T-helper 2 cell treated with Interferon-gamma antibody and Interleukin-4, amounts not matched to agents 100 ng/mL and 5 ng/mL, for 36 hours (primary cell): ENCODE results near the gene CHPT1. TPM values are rescaled to one million over a fixed set of nuclear protein-coding genes. Genes with fewer than 3 reads are reported as not detected.
"Not testable (repeated sequence)": the region's sequence is repeated elsewhere in the genome, so short reads cannot be mapped to it uniquely, and the experiment has no call there.

Experiments used
- intact Hi-C: fragments of 100-400 bp; cut with micrococcal nuclease; formaldehyde crosslinking; loops from one replicate; pipeline ENCODE4 v1.15.1; 2023
- total RNA-seq: library from RNA; stranded (reverse); gene quantifications from 2 replicates; pipeline ENCODE4 v1.2.3, GENCODE V29; 2022

CHPT1 gene
- total RNA-seq, 1 donor from 2014 or later = 12.6 TPM

- intact Hi-C loops = not testable (repeated sequence)
These were observed 15.8 kb upstream of the CHPT1 start for GRCh38 chr12:101681627-101682026.

GRCh38 chr12:101685092-101685491, 12.3 kb upstream of the CHPT1 start:
- intact Hi-C loops = no loop called here

- intact Hi-C loops = no loop called here
These were observed 11.3 kb upstream of the CHPT1 start for GRCh38 chr12:101686176-101686575.

- intact Hi-C loops = no loop called here
These were observed 6.8 kb upstream of the CHPT1 start for GRCh38 chr12:101690544-101691098.

- intact Hi-C loops = no loop called here
These were observed 5.8 kb upstream of the CHPT1 start for GRCh38 chr12:101691503-101692096.

GRCh38 chr12:101694297-101694848, 3.1 kb upstream of the CHPT1 start:
- intact Hi-C loops = no loop called here

GRCh38 chr12:101694986-101695385, 2.5 kb upstream of the CHPT1 start:
- intact Hi-C loops = no loop called here

- intact Hi-C loops = loop anchor here (2.0 kb wide), 3 partner anchors 25 to 289 kb away; partner anchors contain the start of genes ARL1 and GNPTAB
These were observed 1.7 kb upstream of the CHPT1 start for GRCh38 chr12:101695706-101696105.

- intact Hi-C loops = loop anchor here (2.0 kb wide), 3 partner anchors 26 to 290 kb away; partner anchors contain the start of genes ARL1 and GNPTAB
These were observed 916 bp upstream of the CHPT1 start for GRCh38 chr12:101696251-101697196.

- intact Hi-C loops = loop anchor here (2.0 kb wide), 3 partner anchors 27 to 291 kb away; partner anchors contain the start of genes ARL1 and GNPTAB
These were observed 725 bp downstream of the CHPT1 start for GRCh38 chr12:101697930-101698799.

GRCh38 chr12:101698800-101699347, 1.4 kb downstream of the CHPT1 start:
- intact Hi-C loops = no loop called here

GRCh38 chr12:101700299-101700820, 2.9 kb downstream of the CHPT1 start:
- intact Hi-C loops = no loop called here

- intact Hi-C loops = no loop called here
These were observed 6.0 kb downstream of the CHPT1 start for GRCh38 chr12:101703487-101703886.

GRCh38 chr12:101706403-101706802, 9.0 kb downstream of the CHPT1 start:
- intact Hi-C loops = no loop called here

- intact Hi-C loops = no loop called here
These were observed 9.8 kb downstream of the CHPT1 start for GRCh38 chr12:101707131-101707782.

- intact Hi-C loops = no loop called here
These were observed 12.8 kb downstream of the CHPT1 start for GRCh38 chr12:101710288-101710687.

- intact Hi-C loops = no loop called here
These were observed 15.7 kb downstream of the CHPT1 start for GRCh38 chr12:101713059-101713682.

GRCh38 chr12:101713930-101714329, 16.5 kb downstream of the CHPT1 start:
- intact Hi-C loops = no loop called here

GRCh38 chr12:101714877-101715444, 17.5 kb downstream of the CHPT1 start:
- intact Hi-C loops = no loop called here
